ENCODE results near the gene TNFAIP8. TPM values are rescaled to one million over a fixed set of nuclear protein-coding genes. Genes with fewer than 3 reads are reported as not detected.

TNFAIP8 gene
- total and polyA plus RNA-seq, 9 of the 15 experiments (the other 6 are each of a cell fraction or from before 2014, with no cell fraction given), result 29.9 to 52.2 (median 44.8) TPM

GRCh38 chr5:119327018-119327417 is 28.8 kb upstream of the TNFAIP8 start (continued):
- TF ChIP-seq ZBED1 (IDR thresholded peaks at IDR 0.05) (no peak), NR2C1 (IDR thresholded peaks at IDR 0.05) (no peak), NR2C1 (tag; IDR thresholded peaks at IDR 0.05) (0 out of 2 replicates have a peak, but pooled peaks have one; percentile 9), HNRNPL (IDR thresholded peaks at IDR 0.05; ENCODE audit: low read depth, low read length) (no peak), ASH1L (IDR thresholded peaks at IDR 0.05; ENCODE audit: borderline replicate concordance, low read depth, partially characterized antibody) (no peak), SMARCB1 (IDR thresholded peaks at IDR 0.05; ENCODE audit: insufficient read length, low read depth) (no peak), RBM34 (IDR thresholded peaks at IDR 0.05; ENCODE audit: borderline replicate concordance, insufficient read depth, low read length) (no peak), ZNF586 (CRISPR knock-in tag; conservative IDR thresholded peaks at IDR 0.05) (no peak), ZNF79 (CRISPR knock-in tag; IDR thresholded peaks at IDR 0.05; ENCODE audit: low read depth) (no peak), GATA2 (CRISPR knock-in tag; IDR thresholded peaks at IDR 0.05) (no peak), COPS2 (conservative IDR thresholded peaks at IDR 0.05) (no peak), FOSL1 (tag; conservative IDR thresholded peaks at IDR 0.05) (0 out of 2 replicates have a peak, but pooled peaks have one; percentile 23), FOXA3 (CRISPR knock-in tag; conservative IDR thresholded peaks at IDR 0.05 in 1 of 2, IDR thresholded peaks at IDR 0.05 in 1 of 2) (0 out of 4 replicates have a peak, but pooled peaks of 1 of the 2 experiments have one; percentile 5), MAFG (tag; conservative IDR thresholded peaks at IDR 0.05) (peak; percentile 81), ZNF551 (CRISPR knock-in tag; IDR thresholded peaks at IDR 0.05) (no peak), ZNF592 (IDR thresholded peaks at IDR 0.05) (peak; percentile 81; the same call in 1 of the 2 replicates), ZBTB2 (IDR thresholded peaks at IDR 0.05) (0 out of 2 replicates have a peak, but pooled peaks have one; percentile 8), CEBPB (tag; IDR thresholded peaks at IDR 0.05) (no peak), POLR3G (IDR thresholded peaks at IDR 0.05; ENCODE audit: extremely low read depth, insufficient read length, insufficient replicate concordance) (no peak), NCOA1 (IDR thresholded peaks at IDR 0.05; ENCODE audit: low read depth) (no peak), ZBTB7A (IDR thresholded peaks at IDR 0.05; ENCODE audit: borderline replicate concordance, control insufficient read depth, low read depth, low read length) (no peak), EZH2 (IDR thresholded peaks at IDR 0.05; ENCODE audit: borderline replicate concordance, low read depth, low read length) (no peak), SNAPC5 (CRISPR knock-in tag; IDR thresholded peaks at IDR 0.05) (no peak)
